NK-92 treated with Interleukin-12 subunit alpha and Interleukin-12 subunit beta, amount 100 ng/mL, for 24 hours (cell line): Measurements from ENCODE around the gene FBXO47.
A peak's percentile ranks its signal among the peaks of the same experiment; 100 is the strongest.
"Not testable (repeated sequence)": the region's sequence is repeated elsewhere in the genome, so short reads cannot be mapped to it uniquely, and the experiment has no call there.

Experiments used
- DNase-seq: peaks from one replicate; lab custom pipeline; 2025; lab: John Stamatoyannopoulos, UW

The FBXO47 gene

DNA sequence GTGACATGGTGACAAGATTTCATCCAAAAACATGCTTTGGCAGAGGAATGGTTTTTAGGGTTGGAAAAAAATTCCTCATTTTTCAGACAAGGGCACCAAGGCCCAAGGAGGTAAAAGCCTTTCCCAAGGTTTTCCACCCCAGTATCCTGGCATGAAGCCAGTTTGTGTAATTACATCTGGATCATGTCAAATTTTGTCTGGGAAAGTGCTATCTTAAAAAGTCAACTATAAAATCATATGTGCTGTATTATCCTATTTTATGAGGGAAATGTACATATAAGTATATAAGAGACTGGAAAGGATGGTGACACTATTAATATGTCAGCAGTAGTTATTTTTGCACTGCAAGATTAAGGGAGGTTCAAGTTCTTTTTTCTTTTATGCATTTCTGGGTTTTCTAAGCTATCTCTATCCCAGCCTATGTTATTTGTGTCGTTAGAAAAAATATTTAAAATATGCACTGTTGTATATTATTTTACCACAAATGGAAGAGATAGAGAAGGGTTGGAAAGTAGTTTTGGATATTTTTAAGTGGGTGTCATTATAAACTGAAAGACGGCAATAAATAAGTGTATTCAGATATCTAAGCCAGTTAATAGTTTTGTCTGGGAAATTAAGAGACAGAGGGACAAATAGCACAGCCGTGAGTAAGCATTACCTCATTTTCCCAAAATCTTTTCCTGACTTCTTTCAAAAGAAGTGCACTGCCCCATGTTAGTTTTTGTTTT is 13.5 kb upstream of the FBXO47 start:
- DNase-seq = no peak

GRCh38 chr17:38978180-38978579 is 11.0 kb upstream of the FBXO47 start:
- no peak for DNase-seq

DNA sequence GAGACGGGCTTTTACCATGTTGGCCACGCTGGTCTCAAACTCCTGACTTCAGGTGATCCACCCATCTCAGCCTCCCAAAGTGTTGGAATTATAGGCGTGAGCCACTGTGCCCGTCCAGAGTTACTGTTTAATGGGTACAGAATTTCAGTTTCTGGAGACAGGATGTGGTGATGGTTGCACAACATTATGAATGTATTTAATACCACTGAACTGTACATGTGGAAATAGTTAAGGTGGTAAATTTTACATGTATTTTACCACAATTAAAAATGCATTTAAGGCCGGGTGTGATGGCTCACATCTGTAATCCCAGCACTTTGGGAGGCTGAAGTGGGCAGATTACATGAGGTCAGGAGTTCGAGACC is 9.0 kb upstream of the FBXO47 start:
- peak; percentile 12 for DNase-seq

DNA sequence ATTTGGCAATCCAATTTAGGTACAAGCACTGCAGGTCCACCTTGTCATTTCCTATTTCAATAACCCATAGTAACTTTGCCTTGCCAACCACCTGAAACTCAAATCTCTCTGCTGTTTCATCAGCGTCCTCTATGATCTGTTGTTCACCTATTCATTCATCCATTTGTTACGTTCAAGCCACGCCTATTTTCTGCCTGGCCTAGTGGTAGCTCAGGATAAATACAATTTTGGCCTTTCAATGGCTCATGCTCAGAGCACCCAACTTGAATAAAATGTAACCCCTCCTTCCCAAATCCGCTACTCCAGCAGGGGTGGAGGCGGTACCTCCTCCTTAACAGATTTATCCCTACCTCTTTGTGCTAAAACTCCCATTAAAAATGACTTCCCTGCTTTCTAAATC is 3.6 kb upstream of the FBXO47 start:
- no peak for DNase-seq

- no peak for DNase-seq
Observed at GRCh38 chr17:38970128-38970527, 2.9 kb upstream of the FBXO47 start.

DNA sequence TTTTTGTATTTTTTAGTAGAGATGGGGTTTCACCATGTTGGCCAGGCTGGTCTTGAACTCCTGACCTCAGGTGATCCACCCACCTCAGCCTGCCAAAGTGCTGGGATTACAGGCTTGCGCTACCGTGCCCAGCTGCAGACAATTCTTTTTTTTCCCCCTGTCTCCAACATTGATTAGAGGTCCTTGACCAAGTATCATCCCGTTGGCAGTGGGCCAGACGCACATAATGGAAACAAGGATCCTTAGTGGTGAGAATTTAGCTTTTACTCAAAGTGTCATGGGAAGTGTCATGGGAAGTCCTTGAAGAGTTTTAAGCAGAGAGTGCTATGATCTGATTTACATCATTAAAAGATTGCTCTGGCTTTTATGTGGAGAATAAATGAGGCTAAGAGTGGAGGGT is 2.1 kb upstream of the FBXO47 start:
- DNase-seq = no peak

GRCh38 chr17:38961413-38961812 is 5.8 kb downstream of the FBXO47 start:
- DNase-seq = no peak

- DNase-seq = no peak
Observed at GRCh38 chr17:38960402-38960801, 6.8 kb downstream of the FBXO47 start.

- no peak for DNase-seq
Observed at GRCh38 chr17:38959508-38959907, 7.7 kb downstream of the FBXO47 start.

DNA sequence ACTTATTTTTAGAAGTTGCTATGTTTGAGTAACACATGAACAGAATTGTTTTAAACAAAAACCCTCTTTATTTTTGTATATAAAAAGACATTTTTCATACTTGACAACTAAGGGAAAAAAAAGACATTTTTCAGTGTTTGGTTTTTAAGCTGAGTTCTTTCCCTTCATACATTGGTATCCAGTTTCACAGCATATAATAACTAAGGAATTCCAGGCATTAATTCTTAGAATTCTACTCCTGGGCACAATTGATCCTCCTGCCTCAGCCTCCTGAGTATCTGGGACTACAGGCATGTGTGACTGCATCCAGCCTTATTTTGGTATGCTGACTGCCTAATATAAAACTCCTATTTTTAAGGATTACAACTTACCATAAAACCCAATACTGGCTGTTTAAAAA is 8.4 kb downstream of the FBXO47 start:
- DNase-seq = no peak

DNA sequence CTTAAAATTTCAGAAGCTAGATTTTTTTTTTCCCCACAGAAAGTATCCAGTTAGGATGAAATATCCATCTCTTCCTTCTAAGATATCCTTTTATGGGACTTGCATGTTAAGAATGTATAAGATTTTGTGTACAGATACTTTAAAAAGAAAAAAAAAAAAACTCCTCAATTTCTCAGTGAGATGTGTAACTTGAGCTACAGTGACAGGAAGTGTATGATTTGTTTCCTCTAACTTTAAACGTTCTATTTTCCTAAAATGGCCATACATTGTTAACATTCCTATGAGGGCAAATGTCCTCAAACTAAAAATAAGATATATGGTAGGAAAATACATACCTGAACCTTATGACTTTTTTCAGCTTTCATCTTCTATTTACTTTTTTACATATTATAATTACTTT is 8.9 kb downstream of the FBXO47 start:
- DNase-seq = no peak

DNA sequence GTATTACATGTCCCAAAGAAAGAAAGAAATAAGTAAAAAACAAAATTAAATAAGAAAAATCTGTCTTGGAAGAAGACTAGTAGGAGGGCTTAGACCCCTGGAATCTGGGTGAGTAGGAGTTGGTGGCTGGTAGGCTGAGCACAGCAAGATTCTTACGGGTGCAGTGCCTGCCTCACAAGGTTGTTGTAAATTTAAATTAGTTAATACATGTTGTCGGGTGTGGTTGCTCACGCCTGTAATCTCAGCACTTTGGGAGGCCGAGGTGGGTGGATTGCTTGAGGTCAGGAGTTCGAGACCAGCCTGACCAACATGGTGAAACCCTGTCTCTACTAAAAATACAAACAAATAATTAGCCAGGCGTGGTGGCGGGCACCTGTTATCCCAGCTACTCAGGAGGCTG is 13.4 kb downstream of the FBXO47 start:
- DNase-seq = not testable (repeated sequence)

GRCh38 chr17:38947189-38947588 is 20.0 kb downstream of the FBXO47 start:
- no peak for DNase-seq

GRCh38 chr17:38943607-38944006 is 23.6 kb downstream of the FBXO47 start:
- no peak for DNase-seq

GRCh38 chr17:38942696-38943334 is 24.4 kb downstream of the FBXO47 start:
- DNase-seq = no peak

- DNase-seq = no peak
Observed at GRCh38 chr17:38940404-38940803, 26.8 kb downstream of the FBXO47 start.

DNA sequence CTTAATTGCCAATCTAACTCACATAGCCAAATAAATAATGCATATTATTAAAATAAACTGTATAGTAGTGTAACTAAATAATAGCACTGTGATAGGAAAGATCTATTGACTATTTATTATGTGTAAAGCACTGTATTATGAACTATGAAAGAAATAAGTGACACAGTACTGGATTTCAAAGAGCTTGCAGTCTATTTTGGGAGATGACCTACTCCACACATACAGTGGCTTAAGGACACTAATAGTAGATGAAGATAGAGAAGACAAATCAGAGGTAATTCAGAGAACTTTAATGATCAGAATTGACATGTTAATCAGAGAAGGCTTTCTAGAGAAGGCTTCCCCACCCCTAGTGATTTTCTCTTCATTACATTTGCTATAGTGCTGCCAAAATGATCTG is 27.2 kb downstream of the FBXO47 start:
- DNase-seq = no peak

- not testable (repeated sequence) for DNase-seq
Observed at GRCh38 chr17:38933962-38934361, 33.2 kb downstream of the FBXO47 start.

GRCh38 chr17:38930782-38931181 is 36.4 kb downstream of the FBXO47 start:
- DNase-seq = not testable (repeated sequence)

DNA sequence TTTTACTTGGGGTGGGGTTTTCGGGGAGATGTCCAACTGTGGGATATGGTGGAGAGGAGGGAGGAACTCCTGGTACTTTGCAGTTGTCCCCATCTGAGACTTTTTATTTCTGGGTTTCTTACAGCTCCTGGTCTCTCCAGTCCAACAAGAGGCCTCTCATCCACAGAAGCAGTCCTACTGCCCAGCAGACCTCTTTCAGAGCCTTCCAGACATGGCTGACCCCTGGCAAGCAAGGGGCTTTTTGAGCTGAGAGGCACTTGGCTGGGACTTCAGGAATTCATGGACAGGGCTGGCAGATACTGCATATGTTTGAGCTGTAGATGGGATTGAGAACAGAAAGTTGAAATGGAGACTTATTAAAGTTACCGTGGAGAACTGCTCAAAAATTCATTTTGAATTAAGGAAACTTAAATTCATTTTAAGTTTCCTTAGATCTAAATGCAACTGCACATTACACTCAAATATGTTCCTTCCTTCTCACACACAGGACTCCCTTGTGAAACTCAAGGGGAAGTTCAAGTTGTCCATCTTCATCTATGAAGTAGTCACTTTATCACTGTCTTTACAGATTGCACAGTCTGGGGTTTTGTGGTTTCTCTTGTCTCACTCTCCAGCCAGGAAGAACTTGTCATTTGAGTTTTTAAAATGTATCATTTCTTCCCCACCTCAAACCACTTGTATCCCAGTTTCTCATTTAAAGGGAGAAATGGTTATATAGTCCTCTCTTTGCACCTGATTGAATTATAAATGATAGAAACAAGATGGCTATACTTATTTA is 40.7 kb downstream of the FBXO47 start:
- DNase-seq = no peak

- DNase-seq = no peak
Observed at GRCh38 chr17:38925263-38925995, 41.8 kb downstream of the FBXO47 start, which contains the start of gene LASP1NB. LASP1NB (plus strand) TSS chr17:38925614.

GRCh38 chr17:38922538-38923297 is 44.5 kb downstream of the FBXO47 start:
- DNase-seq = no peak
